ENCODE results near the gene PRKAR1B. TPM values are rescaled to one million over a fixed set of nuclear protein-coding genes. Genes with fewer than 3 reads are reported as not detected.

PRKAR1B gene
- total RNA-seq, 2 experiments from 2014 or later, result 22.5 to 41.6 TPM

DNA sequence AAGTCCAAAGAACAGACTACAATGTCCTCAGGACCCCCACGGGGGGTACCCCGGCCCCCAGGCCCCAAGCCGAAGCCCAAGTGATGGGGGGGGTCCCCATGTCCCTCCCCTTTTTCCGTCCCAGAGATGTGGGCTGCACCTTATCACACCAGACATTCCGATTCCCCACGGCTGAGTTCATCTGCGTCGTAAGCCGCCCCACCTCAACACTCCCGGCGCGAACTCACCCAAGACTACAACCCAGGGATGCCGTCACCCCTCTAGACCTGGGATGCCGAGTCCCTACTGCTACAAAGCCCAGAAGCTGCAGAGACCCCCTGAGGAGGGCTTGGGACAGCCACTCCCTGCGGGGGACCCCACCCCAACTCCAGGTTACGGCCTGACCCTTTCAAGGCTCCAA, 221.9 kb downstream of the PRKAR1B start:
- H4K20me1 ChIP-seq (ENCODE audit: insufficient read depth, low read length), result no peaks in the 10 kb centered on the region
- no peak overlapping the region for H2AFZ ChIP-seq (ENCODE audit: low read length)
- CTCF ChIA-PET (ENCODE audit: unreplicated experiment), result no interaction called here
- no peaks in the 10 kb centered on the region for H3K9me2 ChIP-seq (ENCODE audit: insufficient read depth, low read length)
- intact Hi-C loops (cut with micrococcal nuclease; ENCODE audit: unreplicated experiment), result no loop called here
- H3K4me2 ChIP-seq (ENCODE audit: low read length), result no peak overlapping the region
- no TSS peak for BruUV-seq (replicated peaks)
- POLR2A ChIA-PET, result no interaction called here
- no peaks in the 10 kb centered on the region for H3K9me3 ChIP-seq (ENCODE audit: low read length)
- no peak overlapping the region for H3K4me3 ChIP-seq (ENCODE audit: low read depth, low read length, poor library complexity, severe bottlenecking)
- TF ChIP-seq EZH2phosphoT487 (IDR thresholded peaks at IDR 0.05; ENCODE audit: borderline replicate concordance, low read depth, low read length), result no peak
- TF ChIP-seq, protein P1, sequence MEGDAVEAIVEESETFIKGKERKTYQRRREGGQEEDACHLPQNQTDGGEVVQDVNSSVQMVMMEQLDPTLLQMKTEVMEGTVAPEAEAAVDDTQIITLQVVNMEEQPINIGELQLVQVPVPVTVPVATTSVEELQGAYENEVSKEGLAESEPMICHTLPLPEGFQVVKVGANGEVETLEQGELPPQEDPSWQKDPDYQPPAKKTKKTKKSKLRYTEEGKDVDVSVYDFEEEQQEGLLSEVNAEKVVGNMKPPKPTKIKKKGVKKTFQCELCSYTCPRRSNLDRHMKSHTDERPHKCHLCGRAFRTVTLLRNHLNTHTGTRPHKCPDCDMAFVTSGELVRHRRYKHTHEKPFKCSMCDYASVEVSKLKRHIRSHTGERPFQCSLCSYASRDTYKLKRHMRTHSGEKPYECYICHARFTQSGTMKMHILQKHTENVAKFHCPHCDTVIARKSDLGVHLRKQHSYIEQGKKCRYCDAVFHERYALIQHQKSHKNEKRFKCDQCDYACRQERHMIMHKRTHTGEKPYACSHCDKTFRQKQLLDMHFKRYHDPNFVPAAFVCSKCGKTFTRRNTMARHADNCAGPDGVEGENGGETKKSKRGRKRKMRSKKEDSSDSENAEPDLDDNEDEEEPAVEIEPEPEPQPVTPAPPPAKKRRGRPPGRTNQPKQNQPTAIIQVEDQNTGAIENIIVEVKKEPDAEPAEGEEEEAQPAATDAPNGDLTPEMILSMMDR (conservative IDR thresholded peaks at IDR 0.05; ENCODE audit: low read length), result no peak
- no peaks in the 10 kb centered on the region for H3K36me3 ChIP-seq (ENCODE audit: insufficient read depth, low read length)
- DNase-seq (ENCODE audit: low spot score), result no peak
- no peaks in the 10 kb centered on the region for H3K79me2 ChIP-seq (ENCODE audit: insufficient read depth, low read depth, low read length)
- no peaks in the 10 kb centered on the region for H3K4me1 ChIP-seq (ENCODE audit: insufficient read depth, low read length, poor library complexity, severe bottlenecking)
- H3K27ac ChIP-seq (ENCODE audit: low read depth, low read length, poor library complexity, severe bottlenecking), result no peak overlapping the region

DNA sequence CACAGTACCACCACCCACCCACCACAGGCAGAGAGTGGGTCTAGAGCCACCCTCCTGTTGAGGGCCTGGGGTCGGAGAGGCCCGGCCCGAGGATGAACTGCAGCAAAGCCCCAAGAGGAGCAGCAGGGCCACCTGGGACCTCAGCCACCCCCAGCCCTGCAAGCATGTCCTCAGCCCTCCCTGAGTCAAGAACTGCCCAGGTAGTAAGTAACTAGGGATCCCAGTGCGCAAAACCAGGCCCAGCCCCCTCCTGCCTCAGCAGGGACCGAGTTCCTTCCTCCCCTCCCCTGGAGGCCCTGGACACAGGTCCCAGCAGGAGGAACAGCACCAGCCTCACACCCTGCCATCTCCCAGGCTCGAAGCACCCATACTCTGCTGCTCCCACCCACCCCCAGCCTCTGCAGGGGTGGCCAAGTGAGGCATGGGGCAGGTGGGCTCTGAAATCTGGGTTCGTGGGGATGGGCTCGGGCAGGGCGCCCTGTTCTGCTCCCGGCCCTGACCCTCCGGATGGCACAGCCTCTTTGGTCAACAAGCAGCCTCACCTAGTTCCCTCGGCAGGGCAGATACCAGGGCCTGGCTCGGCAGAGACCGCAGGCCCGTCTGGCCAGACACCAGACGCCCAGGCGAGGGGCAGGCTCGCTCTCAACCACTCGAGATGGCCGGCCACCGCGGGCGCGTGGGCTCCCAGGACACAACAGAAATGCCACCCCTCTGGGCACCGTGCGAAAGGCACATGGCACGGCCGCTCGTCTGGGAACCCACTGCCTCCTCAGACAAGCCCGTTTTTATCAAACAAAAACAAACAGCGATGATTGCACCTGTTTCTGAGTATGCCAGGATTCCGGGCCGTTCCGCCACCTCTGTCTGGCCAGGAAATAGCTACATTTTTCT, 222.6 kb downstream of the PRKAR1B start:
- intact Hi-C loops (cut with micrococcal nuclease; ENCODE audit: unreplicated experiment), result no loop called here
- Histone ChIP-seq H3K4me1 (ENCODE audit: insufficient read depth, low read length, poor library complexity, severe bottlenecking) (no peaks in the 10 kb centered on the region), H3K79me2 (ENCODE audit: insufficient read depth, low read depth, low read length) (no peaks in the 10 kb centered on the region), H3K9me2 (ENCODE audit: insufficient read depth, low read length) (no peaks in the 10 kb centered on the region), H3K27ac (ENCODE audit: low read depth, low read length, poor library complexity, severe bottlenecking) (no peak overlapping the region), H3K4me2 (ENCODE audit: low read length) (no peak overlapping the region), H3K9me3 (ENCODE audit: low read length) (no peaks in the 10 kb centered on the region), H3K36me3 (ENCODE audit: insufficient read depth, low read length) (no peaks in the 10 kb centered on the region), H4K20me1 (ENCODE audit: insufficient read depth, low read length) (no peaks in the 10 kb centered on the region), H3K4me3 (ENCODE audit: low read depth, low read length, poor library complexity, severe bottlenecking) (no peak overlapping the region), H2AFZ (ENCODE audit: low read length) (no peak overlapping the region)
- TF ChIP-seq EZH2phosphoT487 (IDR thresholded peaks at IDR 0.05; ENCODE audit: borderline replicate concordance, low read depth, low read length), result no peak
- TF ChIP-seq, protein P1 (conservative IDR thresholded peaks at IDR 0.05; ENCODE audit: low read length), result no peak
- POLR2A ChIA-PET, result interaction anchor here (0.6 kb wide), 1 partner anchor 1131 kb away, joined by 3 read pairs; no protein-coding TSS in a partner anchor
- no peak for DNase-seq (ENCODE audit: low spot score)
- no TSS peak for BruUV-seq (replicated peaks)
- CTCF ChIA-PET (ENCODE audit: unreplicated experiment), result no interaction called here

DNA sequence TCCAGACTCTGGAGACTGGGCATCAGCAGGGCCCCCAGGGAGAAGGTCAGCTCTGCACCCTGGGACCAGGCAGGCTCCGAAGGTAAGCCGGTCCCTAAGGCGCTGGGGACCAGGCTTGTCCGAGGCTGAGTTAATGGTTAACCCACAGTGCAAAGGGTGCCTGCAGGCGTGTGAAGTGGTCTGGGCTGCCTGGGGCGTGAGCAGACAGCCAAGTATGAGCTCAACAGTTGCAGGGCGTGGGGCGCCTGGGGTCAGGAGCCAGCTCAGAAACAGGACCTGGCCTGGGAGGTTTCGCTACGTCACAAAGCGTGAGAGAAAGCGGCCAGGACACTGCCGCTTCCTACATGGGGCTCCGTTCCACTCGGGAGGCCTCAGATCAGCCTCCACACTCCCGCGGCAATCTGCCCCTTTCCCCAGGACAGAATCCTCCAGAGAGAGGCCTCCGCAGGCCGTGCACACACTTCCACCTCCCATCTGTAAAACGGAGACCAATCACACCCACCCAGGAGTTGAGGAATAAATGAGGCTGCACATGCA, 223.4 kb downstream of the PRKAR1B start:
- CTCF ChIA-PET (ENCODE audit: unreplicated experiment), result no interaction called here
- no peak overlapping the region for H3K4me2 ChIP-seq (ENCODE audit: low read length)
- no peaks in the 10 kb centered on the region for H3K9me3 ChIP-seq (ENCODE audit: low read length)

More for the DNA sequence above, 223.4 kb downstream of the PRKAR1B start:
- Histone ChIP-seq H3K27ac (ENCODE audit: low read depth, low read length, poor library complexity, severe bottlenecking) (no peak overlapping the region), H3K4me3 (ENCODE audit: low read depth, low read length, poor library complexity, severe bottlenecking) (no peak overlapping the region), H3K79me2 (ENCODE audit: insufficient read depth, low read depth, low read length) (no peaks in the 10 kb centered on the region), H3K9me2 (ENCODE audit: insufficient read depth, low read length) (no peaks in the 10 kb centered on the region), H3K4me1 (ENCODE audit: insufficient read depth, low read length, poor library complexity, severe bottlenecking) (no peaks in the 10 kb centered on the region), H2AFZ (ENCODE audit: low read length) (no peak overlapping the region), H3K36me3 (ENCODE audit: insufficient read depth, low read length) (no peaks in the 10 kb centered on the region), H4K20me1 (ENCODE audit: insufficient read depth, low read length) (no peaks in the 10 kb centered on the region)
- POLR2A ChIA-PET, result interaction anchor here (0.6 kb wide), 1 partner anchor 1132 kb away, joined by 3 read pairs; no protein-coding TSS in a partner anchor
- BruUV-seq (replicated peaks), result no TSS peak
- intact Hi-C loops (cut with micrococcal nuclease; ENCODE audit: unreplicated experiment), result no loop called here
- no peak for TF ChIP-seq EZH2phosphoT487 (IDR thresholded peaks at IDR 0.05; ENCODE audit: borderline replicate concordance, low read depth, low read length)
- TF ChIP-seq, protein P1 (conservative IDR thresholded peaks at IDR 0.05; ENCODE audit: low read length), result no peak
- DNase-seq (ENCODE audit: low spot score), result no peak
